ENCODE data around the gene SPCS2. TPM values are rescaled to one million over a fixed set of nuclear protein-coding genes. Genes with fewer than 3 reads are reported as not detected.

SPCS2 gene
- total RNA-seq = 23.2 and 65.3 TPM in 2 replicates

GRCh38 chr11:74948898-74949752 lies at the start of gene SPCS2, which contains the start of gene XRRA1:
TSS of gene SPCS2 (plus strand) at chr11:74949266. CDS start at chr11:74949286, 20 bp downstream.
TSS of gene XRRA1 (minus strand) at chr11:74949091. CDS start at chr11:74940878, 8,213 bp downstream.

GRCh38 chr11:74988541-74989259 lies 39.6 kb downstream of the SPCS2 start, which contains the start of gene NEU3:
TSS of gene NEU3 (plus strand) at chr11:74988933. CDS start at chr11:74989061, 128 bp downstream.

Other genes starting within 250 kb of the SPCS2 start
- gene CHRDL2, start 217.8 kb upstream of the SPCS2 start, total RNA-seq = not detected in 2 replicates
- gene RNF169, start 200.4 kb upstream of the SPCS2 start, total RNA-seq = 6.5 and 10.8 TPM in 2 replicates
- gene XRRA1, start 175 bp upstream of the SPCS2 start, total RNA-seq = 14.7 and 17.1 TPM in 2 replicates
- 5.2 and 6.2 TPM in 2 replicates for gene NEU3, start 39.7 kb downstream of the SPCS2 start, total RNA-seq
- gene OR2AT4, start 147.6 kb downstream of the SPCS2 start, total RNA-seq = not detected in 2 replicates
- 0.07 and 0.09 TPM in 2 replicates for gene SLCO2B1, start 201.8 kb downstream of the SPCS2 start, total RNA-seq